G401 (cell line): ENCODE data around the gene TNFSF18. TPM values are rescaled to one million over a fixed set of nuclear protein-coding genes. Genes with fewer than 3 reads are reported as not detected.

Experiments
- DNase-seq: peaks from one replicate; pipeline ENCODE4 v3.0.0-alpha.2; 2015; ENCODE audit warnings: low spot score
- in situ Hi-C: cut with HindIII; loops from 2 replicates; pipeline ENCODE4 v1.10.0; 2016; ENCODE audit warnings: low sequenced_read_pairs, mixed read lengths
- total RNA-seq: library from RNA; depleted of rRNA; stranded (reverse); fragments of >200 nt; shearing (Covaris generic); gene quantifications from 2 replicates; pipeline ENCODE4 v1.2.3, GENCODE V29; 2014; rRNA removed

The TNFSF18 gene
- total RNA-seq, 1 experiment from 2014 or later, result not detected

- no peak for DNase-seq
- in situ Hi-C loops, result no loop called here
These were observed 60.0 kb downstream of the TNFSF18 start for GRCh38 chr1:172990598-172991215.

Other genes with a start within 250 kb of the TNFSF18 start
- gene TNFSF4, start 156.4 kb upstream of the TNFSF18 start, total RNA-seq, result 0.51 and 0.80 TPM in 2 replicates